DND-41 (cell line): Measurements from ENCODE around the gene C12orf50.

ENCODE experiments used
- CTCF ChIP-seq: IDR thresholded peaks from 2 replicates; pipeline ENCODE4 v1.5.1; 2012; ENCODE audit warnings: borderline replicate concordance, low read length, moderate library complexity, mild to moderate bottlenecking; ENCODE audit not compliant: poor library complexity, severe bottlenecking; ENCODE audit errors: extremely low read depth
- EZH2 ChIP-seq: IDR thresholded peaks from 3 replicates; pipeline ENCODE4 v1.6.1; 2012; ENCODE audit warnings: borderline replicate concordance, low read depth, mild to moderate bottlenecking, moderate library complexity, low read length, inconsistent platforms; ENCODE audit not compliant: severe bottlenecking

- no peak for TF ChIP-seq CTCF
- TF ChIP-seq EZH2, result no peak
Observed at GRCh38 chr12:87943762-87944161, 85.4 kb downstream of the C12orf50 start.
